Measurements from ENCODE around the gene SOD1. TPM values are rescaled to one million over a fixed set of nuclear protein-coding genes. Genes with fewer than 3 reads are reported as not detected.
"Not testable (repeated sequence)": the region's sequence is repeated elsewhere in the genome, so short reads cannot be mapped to it uniquely, and the experiment has no call there.

The SOD1 gene
- total and polyA plus RNA-seq, 4 experiments from 2014 or later: 178 to 756 (median 397) TPM

DNA sequence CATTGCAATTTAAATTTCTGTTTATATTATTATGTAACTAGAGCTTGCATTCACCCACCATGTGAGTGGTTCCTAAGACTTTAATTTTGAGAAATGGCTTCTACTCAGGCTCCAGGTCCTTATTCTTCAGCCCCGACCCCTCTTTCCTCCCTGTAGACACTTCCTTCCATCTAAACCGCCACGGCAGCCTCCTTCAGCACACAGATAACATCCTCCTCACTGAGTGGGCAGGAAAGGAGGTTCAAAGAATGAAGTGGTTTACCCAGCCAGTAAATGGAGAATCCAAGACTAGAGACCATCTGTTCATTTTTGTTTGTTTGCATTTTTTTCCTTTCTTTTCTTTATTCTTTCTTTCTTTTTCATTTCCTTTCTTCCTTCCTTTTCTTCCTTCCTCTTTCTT lies 37.1 kb upstream of the SOD1 start:
- Histone ChIP-seq H3K27me3 (ENCODE audit: insufficient read depth, low read length) (no peaks in the 10 kb centered on the region), H3K4me3 (ENCODE audit: low read length in 2 of 2) (no peak overlapping the region), H3K9me3 (ENCODE audit: control insufficient read depth in 1 of 2, low read length in 2 of 2) (no peaks in the 10 kb centered on the region), H3K4me1 (ENCODE audit: insufficient read depth, low read length) (no peaks in the 10 kb centered on the region), H3K27ac (ENCODE audit: low read depth, low read length) (no peak overlapping the region), H3K36me3 (ENCODE audit: insufficient read depth, low read length) (no peaks in the 10 kb centered on the region)
- Mint-ChIP-seq H3K4me3 (no peak overlapping the region), H3K9me3 (no peaks in the 10 kb centered on the region), H3K36me3 (no peaks in the 10 kb centered on the region), H3K27me3 (peaks cover 0 to 1% of the 10 kb centered on the region in 2 donors), H3K4me1 (peaks cover 5 to 7% (median 6%) of the 10 kb centered on the region in 4 donors), H3K27ac (no peak overlapping the region)
- ChIA-PET POLR2A (ENCODE audit: partially characterized antibody) (no interaction called here), CTCF (ENCODE audit: partially characterized antibody) (no interaction called here)
- no peak for DNase-seq
- intact Hi-C loops (cut with micrococcal nuclease): no loop called here

DNA sequence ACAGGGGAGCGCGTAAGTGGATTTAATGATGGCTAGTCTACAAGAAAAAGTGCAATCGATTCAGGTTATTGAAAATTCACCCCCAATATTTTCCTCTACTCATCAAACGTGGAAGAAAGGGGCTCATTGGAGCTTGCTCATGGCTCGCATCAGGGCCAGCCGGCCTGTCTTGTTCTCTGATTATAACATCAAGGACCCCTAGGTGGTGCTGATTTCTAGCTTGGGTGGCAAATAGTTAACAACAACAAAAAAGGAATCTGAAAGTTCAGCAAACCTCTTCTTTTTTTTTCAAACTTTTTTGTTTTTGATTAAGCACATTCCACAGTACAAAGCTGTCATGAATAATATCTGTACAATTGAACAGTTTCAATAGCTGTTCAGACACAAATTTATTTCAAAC lies 35.8 kb upstream of the SOD1 start:
- no peak overlapping the region for H3K4me3 ChIP-seq (ENCODE audit: low read length in 2 of 2)
- no peak overlapping the region for H3K4me3 Mint-ChIP-seq
- ChIA-PET CTCF (ENCODE audit: partially characterized antibody) (no interaction called here), POLR2A (ENCODE audit: partially characterized antibody) (no interaction called here)
- DNase-seq: no peak
- peaks cover 5 to 7% (median 6%) of the 10 kb centered on the region in 4 donors for H3K4me1 Mint-ChIP-seq
- intact Hi-C loops (cut with micrococcal nuclease): no loop called here
- peak overlapping the region in 1 of 7 donors; percentile 19 for H3K27ac Mint-ChIP-seq
- H3K9me3 ChIP-seq (ENCODE audit: control insufficient read depth in 1 of 2, low read length in 2 of 2): no peaks in the 10 kb centered on the region
- H3K36me3 ChIP-seq (ENCODE audit: insufficient read depth, low read length): no peaks in the 10 kb centered on the region
- H3K4me1 ChIP-seq (ENCODE audit: insufficient read depth, low read length): no peaks in the 10 kb centered on the region
- H3K27ac ChIP-seq (ENCODE audit: low read depth, low read length): no peak overlapping the region
- H3K9me3 Mint-ChIP-seq: no peaks in the 10 kb centered on the region
- no peaks in the 10 kb centered on the region for H3K36me3 Mint-ChIP-seq
- no peaks in the 10 kb centered on the region for H3K27me3 ChIP-seq (ENCODE audit: insufficient read depth, low read length)
- H3K27me3 Mint-ChIP-seq: peaks cover 0 to 1% of the 10 kb centered on the region in 2 donors

- ChIA-PET CTCF (ENCODE audit: partially characterized antibody) (no interaction called here), POLR2A (ENCODE audit: partially characterized antibody) (no interaction called here)
- Mint-ChIP-seq H3K9me3 (no peaks in the 10 kb centered on the region), H3K4me1 (peaks cover 5 to 7% (median 6%) of the 10 kb centered on the region in 4 donors), H3K4me3 (no peak overlapping the region), H3K27ac (no peak overlapping the region), H3K27me3 (peaks cover 0 to 1% of the 10 kb centered on the region in 2 donors), H3K36me3 (no peaks in the 10 kb centered on the region)
- DNase-seq: no peak
- H3K36me3 ChIP-seq (ENCODE audit: insufficient read depth, low read length): no peaks in the 10 kb centered on the region
- intact Hi-C loops (cut with micrococcal nuclease): no loop called here
- H3K27ac ChIP-seq (ENCODE audit: low read depth, low read length): no peak overlapping the region
- no peak overlapping the region for H3K4me3 ChIP-seq (ENCODE audit: low read length in 2 of 2)
- no peaks in the 10 kb centered on the region for H3K27me3 ChIP-seq (ENCODE audit: insufficient read depth, low read length)
- no peaks in the 10 kb centered on the region for H3K4me1 ChIP-seq (ENCODE audit: insufficient read depth, low read length)
- H3K9me3 ChIP-seq (ENCODE audit: control insufficient read depth in 1 of 2, low read length in 2 of 2): no peaks in the 10 kb centered on the region
These were observed 35.3 kb upstream of the SOD1 start for GRCh38 chr21:31624181-31624580.

GRCh38 chr21:31624961-31625491 lies 34.5 kb upstream of the SOD1 start:
- Mint-ChIP-seq H3K36me3 (no peaks in the 10 kb centered on the region), H3K27me3 (peaks cover 0 to 1% of the 10 kb centered on the region in 2 donors), H3K9me3 (no peaks in the 10 kb centered on the region), H3K27ac (no peak overlapping the region), H3K4me3 (no peak overlapping the region), H3K4me1 (peaks cover 5 to 7% (median 6%) of the 10 kb centered on the region in 4 donors)
- H3K36me3 ChIP-seq (ENCODE audit: insufficient read depth, low read length): no peaks in the 10 kb centered on the region
- no peak overlapping the region for H3K27ac ChIP-seq (ENCODE audit: low read depth, low read length)
- no peaks in the 10 kb centered on the region for H3K9me3 ChIP-seq (ENCODE audit: control insufficient read depth in 1 of 2, low read length in 2 of 2)
- no peak overlapping the region for H3K4me3 ChIP-seq (ENCODE audit: low read length in 2 of 2)
- H3K4me1 ChIP-seq (ENCODE audit: insufficient read depth, low read length): no peaks in the 10 kb centered on the region
- CTCF ChIA-PET (ENCODE audit: partially characterized antibody): no interaction called here
- intact Hi-C loops (cut with micrococcal nuclease): no loop called here
- no peaks in the 10 kb centered on the region for H3K27me3 ChIP-seq (ENCODE audit: insufficient read depth, low read length)
- no peak for DNase-seq
- POLR2A ChIA-PET (ENCODE audit: partially characterized antibody): no interaction called here

DNA sequence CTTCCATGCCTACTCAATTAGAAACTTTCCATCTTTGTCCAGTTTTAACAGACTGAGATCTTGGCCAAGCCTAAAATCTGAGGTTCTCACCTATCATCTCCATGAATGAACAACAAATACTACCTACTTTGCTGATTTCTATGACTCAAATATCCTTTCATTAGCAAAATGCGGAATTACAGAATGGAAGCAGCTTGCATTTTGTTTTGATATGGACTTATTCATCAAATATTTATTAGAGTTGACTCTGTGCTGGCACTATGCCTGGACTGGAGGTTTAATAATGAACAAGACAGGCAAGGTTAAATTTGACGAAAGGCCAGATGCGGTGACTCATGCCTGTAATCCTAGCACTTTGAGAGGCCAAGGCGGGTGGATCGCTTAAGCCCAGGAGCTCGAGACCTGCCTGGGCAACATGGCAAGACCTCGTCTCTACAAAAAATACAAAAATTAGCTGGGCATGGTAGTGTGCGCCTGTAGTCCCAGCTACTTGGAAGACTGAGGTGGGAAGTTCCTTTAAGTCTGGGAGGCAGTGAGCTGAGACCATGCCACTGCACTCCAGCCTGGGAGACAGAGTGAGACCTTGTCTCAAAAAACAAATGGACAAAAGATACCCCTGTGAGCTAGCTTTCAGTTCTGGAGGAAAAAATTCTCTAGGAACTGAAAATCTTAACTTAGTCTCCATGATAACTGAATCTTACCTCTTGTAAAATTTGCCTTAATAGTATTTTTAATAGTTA lies 29.4 kb upstream of the SOD1 start:
- Histone ChIP-seq H3K36me3 (ENCODE audit: insufficient read depth, low read length) (no peaks in the 10 kb centered on the region), H3K9me3 (ENCODE audit: control insufficient read depth in 1 of 2, low read length in 2 of 2) (no peaks in the 10 kb centered on the region), H3K4me3 (ENCODE audit: low read length in 2 of 2) (no peak overlapping the region), H3K27me3 (ENCODE audit: insufficient read depth, low read length) (no peaks in the 10 kb centered on the region), H3K27ac (ENCODE audit: low read depth, low read length) (no peak overlapping the region), H3K4me1 (ENCODE audit: insufficient read depth, low read length) (no peaks in the 10 kb centered on the region)
- CTCF ChIA-PET (ENCODE audit: partially characterized antibody): no interaction called here
- Mint-ChIP-seq H3K36me3 (no peaks in the 10 kb centered on the region), H3K27me3 (no peaks in the 10 kb centered on the region), H3K27ac (no peak overlapping the region), H3K9me3 (peaks cover 0 to 7% (median 0%) of the 10 kb centered on the region in 8 donors), H3K4me1 (no peaks in the 10 kb centered on the region), H3K4me3 (no peak overlapping the region)
- DNase-seq: no peak
- POLR2A ChIA-PET (ENCODE audit: partially characterized antibody): no interaction called here
- intact Hi-C loops (cut with micrococcal nuclease): no loop called here

DNA sequence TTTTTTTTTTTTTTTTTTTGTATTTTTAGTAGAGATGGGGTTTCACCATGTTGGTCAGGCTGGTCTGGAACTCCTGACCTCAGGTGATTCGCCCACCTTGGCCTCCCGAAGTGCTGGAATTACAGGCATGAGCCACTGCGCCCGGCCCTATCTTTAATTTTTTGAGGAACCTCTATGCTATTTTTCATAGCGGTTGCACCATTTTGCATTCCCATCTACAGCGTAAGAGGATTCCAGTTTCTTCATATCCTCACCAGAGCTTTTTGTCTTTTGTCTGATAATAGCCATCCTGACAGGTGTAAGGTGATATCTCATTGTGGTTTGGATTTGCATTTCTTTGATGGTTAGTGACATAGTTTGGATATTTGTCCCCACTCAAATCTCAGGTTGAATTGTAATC lies 27.6 kb upstream of the SOD1 start:
- CTCF ChIA-PET (ENCODE audit: partially characterized antibody): interaction anchor here (0.6 kb wide), 1 partner anchor 15 kb away, joined by 5 read pairs; no protein-coding TSS in a partner anchor
- H3K9me3 ChIP-seq (ENCODE audit: control insufficient read depth in 1 of 2, low read length in 2 of 2); H3K27ac Mint-ChIP-seq; POLR2A ChIA-PET (ENCODE audit: partially characterized antibody); intact Hi-C loops (cut with micrococcal nuclease); H3K27ac ChIP-seq (ENCODE audit: low read depth, low read length); H3K4me1 ChIP-seq (ENCODE audit: insufficient read depth, low read length); H3K4me1 Mint-ChIP-seq; H3K27me3 ChIP-seq (ENCODE audit: insufficient read depth, low read length); DNase-seq; H3K27me3 Mint-ChIP-seq; H3K36me3 ChIP-seq (ENCODE audit: insufficient read depth, low read length); H3K4me3 ChIP-seq (ENCODE audit: low read length in 2 of 2); H3K36me3 Mint-ChIP-seq: not testable (repeated sequence)
- Mint-ChIP-seq H3K9me3 (peaks cover 0 to 12% (median 2%) of the 10 kb centered on the region in 8 donors), H3K4me3 (peak overlapping the region in 1 of 8 donors; percentile 12)

DNA sequence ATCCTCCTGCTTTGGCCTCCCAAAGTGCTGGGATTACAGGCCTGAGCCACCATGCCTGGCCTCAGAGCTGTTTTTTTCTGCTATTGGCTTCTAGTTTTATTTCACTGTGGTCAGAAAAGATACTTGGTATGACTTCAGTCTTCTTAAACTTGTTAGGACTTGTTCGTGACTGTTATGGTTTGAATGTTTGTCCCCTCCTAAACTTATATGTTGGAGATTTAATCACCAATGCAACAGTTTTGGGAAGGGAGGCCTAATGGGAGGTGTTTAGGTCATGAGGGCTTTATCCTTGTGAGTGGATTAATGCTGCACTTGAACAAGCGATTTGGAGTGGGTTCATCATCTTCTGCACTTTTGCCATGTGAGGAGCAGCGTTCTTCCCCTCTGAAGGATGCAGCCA lies 24.5 kb upstream of the SOD1 start:
- Mint-ChIP-seq H3K27me3 (peaks cover 0 to 2% of the 10 kb centered on the region in 2 donors), H3K4me3 (no peak overlapping the region), H3K9me3 (peaks cover 0 to 16% (median 8%) of the 10 kb centered on the region in 8 donors), H3K36me3 (peaks cover 0 to 9% of the 10 kb centered on the region in 2 donors), H3K27ac (no peak overlapping the region), H3K4me1 (no peaks in the 10 kb centered on the region)
- POLR2A ChIA-PET (ENCODE audit: partially characterized antibody): no interaction called here
- no peaks in the 10 kb centered on the region for H3K36me3 ChIP-seq (ENCODE audit: insufficient read depth, low read length)
- CTCF ChIA-PET (ENCODE audit: partially characterized antibody): no interaction called here
- H3K4me3 ChIP-seq (ENCODE audit: low read length in 2 of 2): no peak overlapping the region
- no peaks in the 10 kb centered on the region for H3K4me1 ChIP-seq (ENCODE audit: insufficient read depth, low read length)
- intact Hi-C loops (cut with micrococcal nuclease): no loop called here
- no peaks in the 10 kb centered on the region for H3K9me3 ChIP-seq (ENCODE audit: control insufficient read depth in 1 of 2, low read length in 2 of 2)
- DNase-seq: no peak
- H3K27me3 ChIP-seq (ENCODE audit: insufficient read depth, low read length): no peaks in the 10 kb centered on the region
- no peak overlapping the region for H3K27ac ChIP-seq (ENCODE audit: low read depth, low read length)
